ENCODE measurements around the gene MYO18B.
"Not testable (repeated sequence)": the region's sequence is repeated elsewhere in the genome, so short reads cannot be mapped to it uniquely, and the experiment has no call there.

Gene MYO18B

DNA sequence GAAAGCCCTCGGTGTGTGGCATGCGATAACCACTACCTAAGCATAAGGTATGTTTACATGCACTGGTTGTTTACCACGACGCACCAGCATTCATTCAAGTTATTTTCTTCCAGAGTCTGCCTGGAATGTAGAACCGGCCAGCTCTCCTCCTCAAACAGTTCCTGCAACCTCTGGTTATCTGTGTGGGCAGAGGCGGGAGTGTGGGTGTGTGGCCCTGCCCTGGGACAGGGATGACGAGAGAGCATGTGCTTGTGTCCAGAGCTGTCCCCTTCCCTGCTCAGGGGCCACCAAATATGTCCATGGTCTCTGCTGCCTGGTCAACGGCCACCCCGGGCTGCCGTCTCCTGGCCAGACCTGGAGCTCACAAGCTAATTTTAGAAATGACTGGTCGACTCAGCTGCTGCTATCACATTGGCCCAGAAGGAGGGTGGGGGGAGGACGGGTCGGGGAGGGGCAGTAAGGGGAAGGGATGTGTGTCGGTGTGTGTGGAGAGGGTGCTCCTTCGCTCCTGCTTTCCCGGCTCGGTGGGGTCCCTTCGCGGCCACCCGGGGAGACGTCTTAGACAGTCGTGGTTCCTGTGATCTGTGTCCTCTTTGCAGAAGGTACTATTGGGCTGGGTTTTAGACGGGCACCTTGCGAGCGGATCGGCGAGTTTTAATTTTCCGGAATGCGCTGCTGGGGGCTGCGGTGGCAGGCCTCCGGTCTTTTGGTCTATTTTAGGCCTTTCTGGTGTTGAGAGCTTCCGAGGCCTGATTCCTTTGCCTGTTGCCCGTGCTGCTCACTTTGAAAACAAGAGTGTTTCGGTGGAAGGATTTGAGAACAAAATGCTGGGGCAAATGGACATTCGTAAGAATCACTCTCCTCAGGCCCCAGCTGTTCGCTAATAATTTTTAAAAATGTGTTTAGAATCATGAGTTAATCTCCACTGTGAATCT, at the start of gene MYO18B:
MYO18B (plus strand) TSS at position 497 of the 935 bp plus-strand sequence. CDS start 18,905 bp downstream, outside the sequence.
- no peak for DNase-seq

DNA sequence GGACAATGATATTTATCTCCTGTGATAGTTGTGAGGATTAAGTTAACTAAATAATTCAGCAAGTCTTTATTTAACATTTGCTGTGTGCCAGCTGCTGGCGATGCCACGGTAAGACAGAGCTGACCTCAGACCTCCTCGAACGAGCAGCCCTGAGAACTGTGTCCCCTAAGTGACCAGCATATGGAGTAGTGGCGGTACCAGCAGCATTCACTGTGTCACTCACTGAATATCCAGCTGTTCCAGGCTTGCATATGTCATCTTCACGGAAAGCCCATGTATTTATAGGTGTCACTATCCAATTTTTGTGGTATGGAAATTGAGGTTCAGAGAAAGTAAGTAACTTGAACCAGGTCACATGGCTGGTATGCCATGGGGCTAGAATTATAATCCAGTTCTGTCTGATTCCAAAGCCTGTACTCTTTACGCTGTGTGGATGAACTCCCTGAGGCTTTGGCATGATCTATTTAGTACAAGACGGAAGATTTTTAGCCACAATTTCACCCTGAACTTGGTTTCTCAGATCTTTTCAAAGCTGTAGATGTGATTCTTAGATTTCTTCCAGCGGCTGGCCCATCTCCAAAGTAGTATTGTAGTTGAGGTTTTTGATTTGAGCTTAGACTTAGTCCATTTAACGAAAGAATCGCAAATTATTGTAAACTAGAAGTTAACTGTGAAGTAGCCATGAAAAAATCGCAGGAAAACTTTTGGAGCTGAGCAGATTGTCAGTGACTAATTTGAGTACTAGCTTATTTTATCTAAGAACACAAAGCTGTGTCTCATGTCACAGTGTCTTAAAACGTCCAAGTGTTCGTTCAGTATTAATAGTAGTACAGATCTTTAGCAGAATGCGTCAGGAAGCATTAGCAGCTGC, 49.4 kb upstream of the MYO18B start:
- DNase-seq: no peak

DNA sequence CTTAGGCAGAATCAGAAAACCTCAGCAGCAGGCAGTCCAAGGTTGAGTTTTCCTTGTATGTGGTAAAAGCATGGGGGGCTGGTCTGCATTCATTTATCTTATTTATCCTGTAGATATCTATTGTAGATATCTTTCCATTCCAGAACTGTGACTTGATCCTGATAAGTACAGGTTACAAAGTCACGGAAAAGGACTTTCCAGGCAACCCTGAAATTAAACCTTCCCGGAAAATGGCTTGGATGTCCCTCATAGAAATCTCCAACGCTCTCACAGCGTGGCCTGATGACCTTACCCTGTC, 48.8 kb upstream of the MYO18B start:
- no peak for DNase-seq

- no peak for DNase-seq
These were observed 47.6 kb upstream of the MYO18B start for GRCh38 chr22:25694196-25694907.

DNA sequence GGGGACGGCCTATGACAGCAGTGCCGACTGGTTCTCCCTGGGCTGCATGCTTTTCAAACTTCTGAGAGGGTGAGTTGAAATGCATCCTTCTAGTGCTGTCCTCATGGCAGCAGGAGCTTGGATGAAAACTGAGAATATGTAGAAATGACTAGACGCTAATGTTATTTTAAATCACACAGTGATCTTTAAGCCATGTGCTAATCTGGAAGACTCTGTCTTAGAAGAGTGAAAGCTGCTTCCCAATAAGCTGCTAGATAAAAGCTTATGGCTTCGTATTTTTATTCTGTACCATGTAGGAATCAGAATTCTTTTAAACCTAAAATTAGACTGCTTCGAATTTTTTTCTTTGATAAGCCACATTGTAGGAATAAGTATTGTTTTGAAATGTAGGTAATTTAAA, 46.8 kb upstream of the MYO18B start:
- no peak for DNase-seq

DNA sequence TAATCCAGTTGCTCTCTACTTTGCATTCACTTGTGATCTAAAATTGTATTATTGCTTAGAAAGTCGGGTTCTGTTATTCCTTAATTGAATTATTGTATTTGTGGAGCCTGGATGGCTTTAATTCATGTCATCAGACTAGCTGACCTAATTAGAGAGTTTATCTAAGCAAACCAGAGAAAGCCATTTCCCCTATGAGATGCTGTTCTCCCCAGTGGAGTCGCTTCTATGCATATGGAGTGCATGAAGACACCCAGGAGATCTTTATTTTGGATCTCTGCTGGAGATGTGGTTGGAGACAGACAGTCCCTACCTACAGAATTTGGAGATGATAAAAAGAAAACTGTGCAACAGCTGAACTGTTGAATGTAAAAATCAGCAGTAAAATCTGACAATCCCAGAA, 45.2 kb upstream of the MYO18B start:
- no peak for DNase-seq

DNA sequence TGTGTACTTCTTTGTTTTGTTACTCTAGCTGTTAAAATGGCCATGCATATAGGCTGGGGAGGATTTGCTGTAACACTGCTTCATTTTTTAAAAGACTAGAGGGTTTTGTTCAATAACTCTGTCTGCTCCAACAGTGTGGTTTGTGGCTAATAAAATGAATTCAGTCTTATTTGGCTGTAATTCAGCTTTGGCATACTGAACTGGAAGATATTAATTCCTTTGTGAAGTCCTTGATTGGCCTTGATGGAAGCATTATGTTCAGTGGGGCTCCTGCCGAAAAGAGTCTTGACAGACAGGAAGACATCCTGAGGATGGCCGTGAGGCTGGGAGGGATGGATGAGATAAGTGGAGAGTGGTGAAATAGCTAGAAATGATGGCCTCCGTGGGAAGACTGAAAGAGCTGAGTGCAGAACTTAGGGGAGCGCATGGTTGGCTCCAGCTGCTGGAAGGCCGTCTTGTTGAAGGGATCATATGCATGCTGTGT, 44.8 kb upstream of the MYO18B start:
- no peak for DNase-seq

- DNase-seq: no peak
These were observed 44.0 kb upstream of the MYO18B start for GRCh38 chr22:25697978-25698377.

DNA sequence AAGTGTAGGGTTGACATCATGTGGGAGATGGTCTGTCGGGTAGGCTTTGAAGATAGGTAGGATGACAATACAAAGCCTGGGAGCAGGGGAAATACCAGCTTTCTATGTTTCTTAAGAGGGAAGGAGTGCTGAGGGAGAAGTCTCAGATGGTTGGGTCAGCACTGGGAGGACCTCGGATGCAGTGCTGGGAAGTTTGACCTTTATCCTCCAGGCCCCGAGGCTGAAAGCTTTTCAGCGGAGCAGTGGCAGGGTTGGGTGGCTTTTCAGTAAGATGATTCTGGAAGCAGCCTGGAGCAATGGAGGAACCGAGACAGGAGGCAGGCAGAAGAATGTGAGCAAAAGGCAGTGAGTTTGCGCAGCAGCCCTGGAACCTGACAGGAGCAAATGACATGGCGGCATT, 43.5 kb upstream of the MYO18B start:
- DNase-seq: no peak

DNA sequence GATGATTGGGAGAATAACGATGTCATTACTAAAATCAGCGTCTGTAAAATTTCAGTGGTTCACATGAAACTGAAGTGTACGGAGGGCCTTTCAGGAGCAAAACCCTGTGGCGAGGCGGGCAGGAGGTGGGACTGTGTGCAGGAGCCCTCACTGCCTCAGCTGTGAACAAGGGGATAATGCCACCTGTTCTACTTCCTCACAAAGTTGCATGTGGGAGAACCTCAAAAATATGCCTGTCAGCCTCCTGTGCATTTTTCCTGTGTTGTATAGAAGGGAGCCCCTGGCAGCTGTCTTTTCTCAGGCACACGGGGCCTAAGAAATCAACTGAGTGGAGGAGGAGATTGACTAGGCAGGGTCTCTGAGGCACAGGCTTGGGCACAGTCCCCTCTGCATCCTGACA, 43.0 kb upstream of the MYO18B start:
- DNase-seq: no peak

DNA sequence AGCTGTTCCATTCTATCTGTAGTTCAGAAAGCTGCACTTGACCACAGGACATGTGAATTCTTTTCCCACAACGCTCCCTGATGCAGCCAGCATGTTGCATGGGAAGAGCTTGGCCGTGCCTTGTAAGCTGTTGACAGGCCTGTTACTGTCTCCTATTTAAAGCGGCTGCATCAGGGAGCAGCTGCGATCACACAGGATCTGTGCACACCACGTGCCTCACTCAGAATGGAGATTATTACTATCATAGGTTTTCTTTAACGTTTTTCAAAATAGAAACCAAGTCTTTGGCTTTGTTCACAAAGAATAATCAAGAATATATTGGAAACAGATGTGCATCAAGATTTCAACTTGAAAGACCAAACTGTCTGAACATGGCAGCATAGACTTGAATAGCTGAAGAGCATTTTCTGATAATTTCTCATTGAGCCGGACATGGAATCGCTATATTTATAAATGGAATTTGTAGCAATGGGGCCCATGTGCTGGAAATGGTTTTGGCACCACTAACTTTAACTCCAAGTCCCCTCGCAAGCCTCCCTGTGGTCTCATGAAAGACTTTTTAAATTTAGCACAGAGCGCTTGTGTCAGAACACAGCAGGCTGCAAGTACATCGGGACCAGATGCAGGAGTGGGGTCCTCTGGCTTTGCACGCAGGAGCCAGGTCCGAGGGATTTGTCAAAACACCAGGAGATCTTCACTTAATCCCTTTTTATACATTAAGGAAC, 40.8 kb upstream of the MYO18B start:
- DNase-seq: peak; percentile 32

- DNase-seq: peak; percentile 64
These were observed 39.9 kb upstream of the MYO18B start for GRCh38 chr22:25702040-25702439.

DNA sequence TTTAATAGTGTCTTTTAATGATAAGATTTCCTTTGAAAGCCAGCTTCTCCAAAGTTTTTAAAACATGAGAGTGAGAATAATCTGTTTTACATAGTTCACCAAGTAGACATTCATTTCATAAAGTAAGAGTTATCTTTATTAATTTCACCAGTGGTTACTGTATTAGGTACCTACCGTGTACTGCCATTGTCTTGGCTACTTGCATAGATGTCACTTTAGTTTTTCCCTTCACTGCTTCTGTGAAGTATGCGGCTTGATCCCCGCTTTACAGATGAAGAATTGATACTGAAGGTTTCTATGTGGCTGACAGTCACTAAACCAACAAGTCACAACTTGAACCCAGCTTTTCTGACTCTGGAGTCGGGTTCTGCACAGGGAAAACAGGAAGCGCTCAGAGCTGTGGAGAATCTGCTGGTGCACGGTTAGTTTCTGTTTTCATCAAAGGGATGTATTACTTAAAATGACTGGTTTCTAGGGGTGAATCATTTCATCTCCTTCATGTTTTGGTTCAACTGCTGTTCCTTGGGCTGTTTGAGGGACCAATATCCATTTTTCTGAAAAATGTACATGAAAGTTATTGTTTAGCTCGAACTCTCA, 39.3 kb upstream of the MYO18B start:
- no peak for DNase-seq

DNA sequence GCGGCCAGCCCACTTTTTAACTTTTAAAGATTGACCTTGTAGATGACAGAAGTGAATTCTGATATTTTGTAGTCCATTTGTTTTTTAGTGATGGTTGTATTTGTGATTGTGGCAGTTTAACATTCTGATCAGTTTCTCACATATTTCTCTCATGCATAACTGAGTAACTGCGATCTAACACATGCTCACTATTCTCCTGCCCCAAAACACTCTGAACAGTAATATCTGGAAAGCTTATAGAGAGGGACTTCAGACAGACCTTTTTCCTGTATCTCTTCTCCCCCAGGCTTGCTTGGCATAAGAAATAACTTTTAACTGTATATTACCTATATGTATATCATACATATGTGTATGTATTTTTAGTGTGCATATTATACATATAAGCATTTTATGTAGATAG, 37.3 kb upstream of the MYO18B start:
- DNase-seq: no peak

DNA sequence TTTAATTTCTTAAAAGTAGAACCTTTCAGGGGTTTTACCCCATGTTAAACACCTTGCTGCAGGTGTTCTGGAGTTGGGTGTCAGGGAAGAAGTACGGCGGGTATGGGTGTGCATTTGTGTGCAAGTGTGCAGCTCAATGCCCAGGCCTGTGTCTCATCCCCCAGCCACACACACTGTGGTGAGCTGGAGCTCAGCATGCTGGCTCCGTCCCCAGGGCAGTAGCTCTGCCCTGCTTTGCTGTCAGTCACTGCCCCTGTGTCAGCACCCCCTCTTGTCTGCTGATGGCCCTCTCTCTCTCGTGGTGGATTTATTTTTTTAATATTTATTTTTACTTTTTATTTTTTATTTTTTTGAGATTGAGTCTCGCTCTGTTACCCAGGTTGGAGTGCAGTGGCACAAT, 35.8 kb upstream of the MYO18B start:
- DNase-seq: no peak

GRCh38 chr22:25708430-25708829, 33.6 kb upstream of the MYO18B start:
- DNase-seq: not testable (repeated sequence)

DNA sequence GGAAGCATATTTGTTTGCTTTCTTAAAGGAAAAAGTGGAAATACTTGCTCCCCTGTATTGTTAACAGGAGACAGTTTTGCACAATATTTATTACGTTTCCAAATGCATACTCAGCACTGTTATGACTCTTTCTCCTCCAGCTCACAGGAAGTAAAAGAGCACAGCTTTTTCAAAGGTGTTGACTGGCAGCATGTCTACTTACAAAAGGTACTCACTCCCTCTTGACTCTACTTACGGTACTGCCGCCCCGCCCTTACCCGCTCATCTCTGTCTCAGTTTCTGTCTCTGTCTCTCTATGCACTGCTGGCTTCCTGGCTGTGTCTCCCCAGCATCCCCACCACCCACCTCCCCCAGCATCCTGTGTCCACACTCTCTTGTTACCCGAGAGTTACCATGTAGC, 32.2 kb upstream of the MYO18B start:
- no peak for DNase-seq

GRCh38 chr22:25710501-25710900, 31.5 kb upstream of the MYO18B start:
- no peak for DNase-seq

- DNase-seq: no peak
These were observed 30.5 kb upstream of the MYO18B start for GRCh38 chr22:25711491-25711890.

- DNase-seq: no peak
These were observed 29.2 kb upstream of the MYO18B start for GRCh38 chr22:25712661-25713400.

DNA sequence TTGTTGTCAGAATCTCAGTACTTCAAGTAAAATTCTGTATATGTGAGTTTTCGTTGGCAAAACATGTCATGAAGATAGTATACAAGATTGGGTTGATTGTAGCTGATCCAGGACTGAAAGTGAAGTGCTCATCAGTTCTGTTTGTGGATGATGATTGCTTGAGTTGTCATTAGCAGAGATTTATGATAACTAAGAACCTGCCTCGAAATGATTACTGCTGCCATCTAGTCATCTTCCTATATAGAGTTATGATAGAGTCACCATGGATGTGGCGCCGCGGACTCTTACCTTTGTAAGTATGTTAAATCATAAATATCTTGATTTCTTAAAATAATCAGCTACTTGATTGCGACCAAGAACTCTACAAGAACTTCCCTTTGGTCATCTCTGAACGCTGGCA, 27.9 kb upstream of the MYO18B start:
- no peak for DNase-seq
